Right lobe of liver (tissue), 6 donors: Measurements from ENCODE around the gene RABL6. TPM values are rescaled to one million over a fixed set of nuclear protein-coding genes. Genes with fewer than 3 reads are reported as not detected.
"Not testable (repeated sequence)": the region's sequence is repeated elsewhere in the genome, so short reads cannot be mapped to it uniquely, and the experiment has no call there.

Source experiments
- ATAC-seq, 4 donors: fragments of 200-7000 bp; cut with Tn5 transposase; one replicate each; pipeline ENCODE4 v1.9.1; 2020; ENCODE audit warnings: mild to moderate bottlenecking in 4 of 4, moderate library complexity in 4 of 4
- DNase-seq, 3 donors: peaks; one replicate each; pipeline ENCODE4 v3.0.0-alpha.2; 2020
- H3K27ac ChIP-seq, 3 donors: fragments of 200-600 bp; one replicate each; pipeline ENCODE4 v1.8.0; 2022
- H3K27me3 ChIP-seq, 2 donors: fragments of 200-600 bp; one replicate each; pipeline ENCODE4 v1.8.0; 2022
- H3K36me3 ChIP-seq, 4 donors: fragments of 200-600 bp; sonication (generic) in 1 of 4; one replicate each; pipeline versions ENCODE4 v1.5.1 to v1.8.0; 2017 to 2022; ENCODE audit warnings: control low read depth in 1 of 4
- H3K4me1 ChIP-seq, 4 donors: fragments of 200-600 bp; sonication (generic) in 1 of 4; one replicate each; pipeline versions ENCODE4 v1.5.1 to v1.8.0; 2017 to 2022; ENCODE audit warnings: control low read depth in 1 of 4
- H3K4me3 ChIP-seq, 3 donors: fragments of 200-600 bp; one replicate each; pipeline ENCODE4 v1.8.0; 2022
- H3K9me3 ChIP-seq, 4 donors: fragments of 200-600 bp; sonication (generic) in 1 of 4; one replicate each; pipeline versions ENCODE4 v1.5.1 to v1.8.0; 2017 to 2022; ENCODE audit warnings: control low read depth in 1 of 4
- CTCF ChIP-seq, 4 donors: fragments of 200-600 bp in 3 of 4; fragments of 450-650 bp in 1 of 4; IDR thresholded peaks; one replicate each; pipeline versions ENCODE4 v1.5.1 to v1.8.0; 2016 to 2022; ENCODE audit warnings: antibody characterized with exemption in 4 of 4, mild to moderate bottlenecking in 2 of 4
- POLR2A ChIP-seq: fragments of 450-650 bp; IDR thresholded peaks from one replicate; pipeline ENCODE4 v1.6.1; 2017; ENCODE audit warnings: antibody characterized with exemption, mild to moderate bottlenecking
- WGBS: methylation state at CpG from one replicate; pipeline ENCODE4 v1.1.6; 2018; ENCODE audit warnings: low coverage, low lambda C conversion rate; ENCODE audit not compliant: insufficient coverage; ENCODE audit errors: missing lambda C conversion rate; 5-methylcytosine and 5-hydroxymethylcytosine counted together
- intact Hi-C, 2 donors: fragments of 100-400 bp; cut with DNase I; formaldehyde crosslinking; loops; one replicate each; pipeline versions ENCODE4 v1.11.2 to v1.14.1; 2022
- total RNA-seq, 6 experiments: library from RNA; depleted of rRNA in 2 of 6; stranded (reverse); fragments of >200 nt in 2 of 6; fragmentation: NEBNext Ultra II Directional in 3 of 6; extraction: Animal tissue kit (Norgen Biotek cat#: 25700) in 3 of 6; gene quantifications; one replicate each; pipeline versions ENCODE4 v1.1.0 to v1.2.4, GENCODE V29; 2016 to 2023
- donor health status: DM: no; HTN: yes; CAD: no.
- donor health status: DM: no; HTN: no; CAD: no.
- donor health status: DM: no; HTN: no; CAD: no.
- donor health status: DM: no; HTN: yes; CAD: no.
- donor health status: DM: no; HTN: yes; CAD: no.

The RABL6 gene
- total RNA-seq, 6 experiments from 2014 or later = 8.0 to 14.8 (median 12.4) TPM

DNA sequence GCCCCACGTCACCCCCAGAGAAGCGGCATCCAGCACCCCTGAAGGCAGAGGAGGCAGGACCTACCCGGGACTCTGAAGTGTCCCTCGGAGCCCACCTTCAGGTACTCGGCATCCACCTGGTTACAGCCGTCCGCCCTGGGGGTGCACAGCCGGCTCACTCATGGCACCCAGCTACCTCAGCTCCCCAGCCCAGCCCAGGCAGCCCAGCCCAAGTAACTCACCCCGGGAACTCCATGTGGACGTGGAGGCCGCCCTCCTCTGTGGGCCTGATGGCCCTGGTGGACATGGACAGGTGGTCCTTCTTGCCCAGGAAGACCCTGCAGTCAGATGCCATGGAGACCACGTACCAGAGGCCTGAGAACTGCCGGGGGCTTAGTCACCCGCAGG, 44.1 kb upstream of the RABL6 start:
- Histone ChIP-seq H3K9me3 (no peaks in the 10 kb centered on the region), H3K4me3 (no peak overlapping the region), H3K27ac (no peak overlapping the region), H3K27me3 (no peaks in the 10 kb centered on the region), H3K4me1 (no peaks in the 10 kb centered on the region), H3K36me3 (no peaks in the 10 kb centered on the region)
- no peak for TF ChIP-seq CTCF (IDR thresholded peaks at IDR 0.05)
- no peak for TF ChIP-seq POLR2A
- 80% methylated on average over 1 of the region's 14 CpGs for WGBS
- ATAC-seq (no peak), DNase-seq (peak in 1 of 3 donors; percentile 50)
- intact Hi-C loops = no loop called here

DNA sequence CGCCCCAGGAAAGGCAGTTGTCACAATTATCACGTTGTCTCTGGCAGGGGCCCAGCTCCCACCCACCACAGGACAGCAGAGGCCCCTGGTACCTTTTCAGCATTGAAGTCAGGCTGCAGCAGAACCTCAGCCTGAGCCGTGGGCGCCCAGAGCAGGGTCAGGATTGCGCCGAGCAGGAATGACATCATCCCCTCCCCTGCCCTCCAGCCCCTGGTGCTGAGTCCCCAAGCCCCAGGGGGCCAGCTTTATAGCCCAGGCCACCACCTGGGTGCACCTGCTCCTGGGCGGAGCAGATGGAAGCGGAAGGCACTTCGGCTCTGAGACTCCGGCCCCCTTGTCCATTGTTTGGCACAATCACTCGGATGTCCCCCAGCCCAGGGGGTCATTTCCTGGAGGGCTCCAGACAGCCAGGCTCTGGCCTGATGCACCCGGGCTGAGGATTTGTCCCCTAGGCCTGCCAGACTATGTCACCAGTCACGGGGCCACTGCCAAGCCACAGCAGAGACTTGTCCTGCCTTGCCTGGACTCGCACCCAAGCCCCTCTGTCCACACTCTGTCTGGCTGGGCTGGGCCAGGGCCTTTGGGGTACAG, 43.4 kb upstream of the RABL6 start, which contains the start of gene LCN15:
Gene LCN15 (minus strand): TSS at position 218 of the 591 bp plus-strand sequence. CDS start 30 bp downstream, at position 188.
- ATAC-seq = peak in 3 of 4 donors; percentile 8 to 31 (median 22)
- peak in 1 of 3 donors; percentile 49 for DNase-seq
- intact Hi-C loops = no loop called here
- Histone ChIP-seq H3K36me3 (no peaks in the 10 kb centered on the region), H3K4me3 (no peak within 1 kb of the TSS), H3K27ac (no peak within 1 kb of the TSS), H3K9me3 (no peaks in the 10 kb centered on the region), H3K4me1 (no peaks in the 10 kb centered on the region), H3K27me3 (no peaks in the 10 kb centered on the region)
- WGBS = no CpG with 5 or more reads among the region's 14 CpGs
- TF ChIP-seq POLR2A (no peak), CTCF (IDR thresholded peaks at IDR 0.05) (no peak)

GRCh38 chr9:136765041-136765440, 42.7 kb upstream of the RABL6 start:
- Histone ChIP-seq H3K9me3 (no peaks in the 10 kb centered on the region), H3K4me3 (no peak overlapping the region), H3K36me3 (no peaks in the 10 kb centered on the region), H3K27me3 (no peaks in the 10 kb centered on the region), H3K27ac (no peak overlapping the region), H3K4me1 (no peaks in the 10 kb centered on the region)
- DNase-seq = peak in 1 of 3 donors; percentile 53
- no peak for TF ChIP-seq CTCF (IDR thresholded peaks at IDR 0.05)
- TF ChIP-seq POLR2A = no peak
- ATAC-seq = peak; percentile 25 to 60 (median 50)
- WGBS = 71% methylated on average over 2 of the region's 14 CpGs
- intact Hi-C loops = no loop called here

DNA sequence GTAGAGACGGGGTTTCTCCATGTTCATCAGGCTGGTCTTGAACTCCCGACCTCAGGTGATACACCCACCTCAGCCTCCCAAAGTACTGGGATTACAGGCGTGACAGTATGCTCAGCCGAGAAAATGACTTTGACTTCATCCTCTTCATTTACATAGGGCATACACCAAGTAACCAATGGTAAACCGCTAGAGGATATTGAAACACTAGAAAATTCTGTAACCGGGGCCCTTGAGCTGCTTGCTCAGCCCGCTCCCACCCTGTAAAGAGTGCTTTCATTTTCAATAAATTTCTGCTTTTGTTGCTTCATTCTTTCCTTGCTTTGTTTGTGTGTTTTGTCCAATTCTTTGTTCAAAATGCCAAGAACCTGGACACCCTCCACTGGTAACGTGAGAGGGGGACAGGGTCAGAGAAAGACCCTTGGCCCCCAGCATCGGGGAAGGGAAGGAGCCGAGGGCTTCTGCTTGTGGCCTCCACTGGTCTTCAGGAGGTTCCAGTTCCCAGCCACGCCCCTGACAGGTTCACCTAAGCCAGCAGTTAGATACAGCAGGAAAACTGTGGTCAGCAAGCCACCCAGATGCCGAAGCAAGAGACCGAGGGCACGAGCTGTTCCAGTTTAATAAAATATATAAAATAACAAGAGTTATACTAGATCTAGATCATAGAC, 41.9 kb upstream of the RABL6 start:
- H3K4me3 ChIP-seq, ATAC-seq, H3K27ac ChIP-seq, H3K36me3 ChIP-seq, intact Hi-C loops, H3K4me1 ChIP-seq, H3K9me3 ChIP-seq, H3K27me3 ChIP-seq, DNase-seq: not testable (repeated sequence)
- WGBS = 62% methylated on average over 13 of the region's 14 CpGs

DNA sequence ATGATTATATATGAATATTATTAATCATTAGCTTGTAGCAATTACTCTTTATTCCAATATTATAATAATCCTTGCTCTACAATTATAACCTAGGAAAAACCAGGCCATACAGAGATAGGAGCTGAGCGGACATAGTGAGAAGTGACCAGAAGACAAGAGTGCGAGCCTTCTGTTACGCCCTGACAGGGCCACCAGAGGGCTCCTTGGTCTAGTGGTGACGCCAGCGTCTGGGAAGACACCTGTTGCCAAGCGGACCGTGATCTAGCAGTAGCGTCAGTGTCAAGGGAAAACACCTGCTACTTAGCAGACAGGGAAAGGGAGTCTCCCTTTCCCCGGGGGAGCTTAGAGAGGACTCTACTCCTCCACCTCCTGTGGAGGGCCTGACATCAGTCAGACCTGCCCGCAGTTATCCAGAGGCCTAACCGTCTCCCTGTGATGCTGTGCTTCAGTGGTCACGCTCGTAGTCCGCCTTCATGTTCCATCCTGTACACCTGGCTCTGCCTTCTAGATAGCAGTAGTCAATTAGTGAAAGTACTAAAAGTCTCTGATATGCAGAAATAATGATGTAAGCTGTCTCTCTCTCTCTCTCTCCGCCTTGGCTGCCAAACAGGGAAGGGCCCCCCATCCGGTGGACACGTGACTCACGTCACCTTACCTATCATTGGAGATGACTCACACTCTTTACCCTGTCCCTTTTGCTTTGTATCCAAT, 41.2 kb upstream of the RABL6 start:
- H3K9me3 ChIP-seq, H3K27me3 ChIP-seq, H3K36me3 ChIP-seq, H3K4me1 ChIP-seq, H3K27ac ChIP-seq, H3K4me3 ChIP-seq, intact Hi-C loops: not testable (repeated sequence)
- DNase-seq (peak in 1 of 3 donors; percentile 78), ATAC-seq (peak in 1 of 4 donors; percentile 16)
- WGBS = 48% methylated on average over 7 of the region's 18 CpGs
- TF ChIP-seq CTCF (IDR thresholded peaks at IDR 0.05) = peak in 3 of 4 donors; percentile 31 to 68 (median 52)
